Neutrophil (primary cell): ENCODE data around the gene EGR2.

Source experiments
- H3K27ac ChIP-seq: fragments of 200-600 bp; sonication (generic); 2 replicates; pipeline ENCODE4 v1.5.1; 2016; ENCODE audit warnings: mild to moderate bottlenecking, moderate library complexity
- H3K27me3 ChIP-seq: fragments of 200-600 bp; sonication (generic); 2 replicates; pipeline ENCODE4 v1.6.0; 2016; ENCODE audit warnings: mild to moderate bottlenecking
- H3K36me3 ChIP-seq: fragments of 200-600 bp; sonication (generic); 2 replicates; pipeline ENCODE4 v1.5.1; 2017
- H3K4me1 ChIP-seq, 2 experiments: fragments of 200-600 bp in 1 of 2; sonication (generic) in 1 of 2; 1 replicate in 1 of 2; 2 replicates in 1 of 2; pipeline versions ENCODE4 v1.5.1 to v1.6.1; 2013 to 2016; ENCODE audit warnings: low read depth in 1 of 2, low read length in 1 of 2, mild to moderate bottlenecking in 1 of 2, moderate library complexity in 1 of 2; ENCODE audit not compliant: control insufficient read depth in 1 of 2, insufficient read depth in 1 of 2
- H3K4me3 ChIP-seq, 2 experiments: fragments of 200-600 bp in 1 of 2; sonication (generic) in 1 of 2; 1 replicate in 1 of 2; 2 replicates in 1 of 2; pipeline ENCODE4 v1.5.1; 2013 to 2016; ENCODE audit warnings: low read depth in 1 of 2, low read length in 1 of 2, mild to moderate bottlenecking in 1 of 2, moderate library complexity in 1 of 2
- H3K9me3 ChIP-seq: fragments of 200-600 bp; sonication (generic); 2 replicates; pipeline ENCODE4 v1.5.1; 2016
- TF ChIP-seq, protein P1 (sequence below): fragments of 200-600 bp; sonication (generic); IDR thresholded peaks from 2 replicates; pipeline ENCODE4 v1.5.1; 2016; ENCODE audit warnings: antibody characterized with exemption

EGR2 gene

DNA sequence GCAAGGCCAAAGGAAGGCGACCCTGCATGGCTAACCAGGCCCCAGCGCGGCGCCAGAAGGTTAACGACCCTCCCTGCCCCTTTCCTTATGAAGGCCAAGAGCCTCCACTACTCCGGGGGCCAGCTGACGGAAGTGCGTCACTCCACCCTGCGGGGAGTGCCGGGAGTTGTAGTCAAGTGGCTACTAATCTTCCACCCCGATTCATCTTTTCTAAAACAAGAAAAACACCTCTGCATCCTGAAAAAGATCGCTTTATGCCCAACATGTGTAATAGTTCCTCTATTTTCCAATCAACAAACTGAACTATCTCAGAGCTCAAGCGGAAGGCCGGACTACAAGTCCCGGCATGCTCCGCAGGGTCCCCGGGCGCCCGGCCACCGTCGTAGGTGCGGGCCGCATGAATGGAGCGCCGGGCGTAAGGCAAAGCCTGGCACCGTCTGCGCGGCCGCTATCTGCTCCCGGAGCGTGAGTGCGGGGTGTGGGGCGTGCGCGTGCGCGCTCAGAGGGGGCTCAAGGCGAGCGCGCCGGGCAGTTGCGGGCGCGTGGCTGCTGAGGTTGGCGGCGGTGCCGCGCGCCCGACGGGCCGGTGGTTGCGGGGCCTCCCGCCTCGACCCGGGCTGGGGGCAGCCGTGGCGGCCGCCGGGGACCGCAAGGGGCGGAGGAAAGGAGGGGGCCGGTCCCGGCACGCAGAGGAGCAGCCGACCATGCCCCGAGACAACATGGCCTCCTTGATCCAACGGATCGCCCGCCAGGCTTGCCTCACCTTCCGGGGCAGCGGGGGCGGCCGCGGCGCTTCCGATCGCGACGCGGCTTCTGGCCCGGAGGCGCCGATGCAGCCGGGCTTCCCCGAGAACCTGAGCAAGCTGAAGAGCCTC, 11.6 kb downstream of the EGR2 start, which contains the start of gene ADO:
TSS of gene ADO (plus strand) at position 365 of the 875 bp plus-strand sequence. CDS start at position 705, 340 bp downstream.
- peaks cover 17 to 20% of the 10 kb centered on the region in 2 experiments for H3K4me1 ChIP-seq
- peaks cover 28% of the 10 kb centered on the region for H3K27me3 ChIP-seq
- peak within 1 kb of the TSS; percentile 88 to 95 for H3K4me3 ChIP-seq
- no peaks in the 10 kb centered on the region for H3K9me3 ChIP-seq
- H3K27ac ChIP-seq: peak within 1 kb of the TSS; percentile 86
- TF ChIP-seq, protein P1, sequence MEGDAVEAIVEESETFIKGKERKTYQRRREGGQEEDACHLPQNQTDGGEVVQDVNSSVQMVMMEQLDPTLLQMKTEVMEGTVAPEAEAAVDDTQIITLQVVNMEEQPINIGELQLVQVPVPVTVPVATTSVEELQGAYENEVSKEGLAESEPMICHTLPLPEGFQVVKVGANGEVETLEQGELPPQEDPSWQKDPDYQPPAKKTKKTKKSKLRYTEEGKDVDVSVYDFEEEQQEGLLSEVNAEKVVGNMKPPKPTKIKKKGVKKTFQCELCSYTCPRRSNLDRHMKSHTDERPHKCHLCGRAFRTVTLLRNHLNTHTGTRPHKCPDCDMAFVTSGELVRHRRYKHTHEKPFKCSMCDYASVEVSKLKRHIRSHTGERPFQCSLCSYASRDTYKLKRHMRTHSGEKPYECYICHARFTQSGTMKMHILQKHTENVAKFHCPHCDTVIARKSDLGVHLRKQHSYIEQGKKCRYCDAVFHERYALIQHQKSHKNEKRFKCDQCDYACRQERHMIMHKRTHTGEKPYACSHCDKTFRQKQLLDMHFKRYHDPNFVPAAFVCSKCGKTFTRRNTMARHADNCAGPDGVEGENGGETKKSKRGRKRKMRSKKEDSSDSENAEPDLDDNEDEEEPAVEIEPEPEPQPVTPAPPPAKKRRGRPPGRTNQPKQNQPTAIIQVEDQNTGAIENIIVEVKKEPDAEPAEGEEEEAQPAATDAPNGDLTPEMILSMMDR: no peak
- H3K36me3 ChIP-seq: peaks cover 8% of the 10 kb centered on the region

DNA sequence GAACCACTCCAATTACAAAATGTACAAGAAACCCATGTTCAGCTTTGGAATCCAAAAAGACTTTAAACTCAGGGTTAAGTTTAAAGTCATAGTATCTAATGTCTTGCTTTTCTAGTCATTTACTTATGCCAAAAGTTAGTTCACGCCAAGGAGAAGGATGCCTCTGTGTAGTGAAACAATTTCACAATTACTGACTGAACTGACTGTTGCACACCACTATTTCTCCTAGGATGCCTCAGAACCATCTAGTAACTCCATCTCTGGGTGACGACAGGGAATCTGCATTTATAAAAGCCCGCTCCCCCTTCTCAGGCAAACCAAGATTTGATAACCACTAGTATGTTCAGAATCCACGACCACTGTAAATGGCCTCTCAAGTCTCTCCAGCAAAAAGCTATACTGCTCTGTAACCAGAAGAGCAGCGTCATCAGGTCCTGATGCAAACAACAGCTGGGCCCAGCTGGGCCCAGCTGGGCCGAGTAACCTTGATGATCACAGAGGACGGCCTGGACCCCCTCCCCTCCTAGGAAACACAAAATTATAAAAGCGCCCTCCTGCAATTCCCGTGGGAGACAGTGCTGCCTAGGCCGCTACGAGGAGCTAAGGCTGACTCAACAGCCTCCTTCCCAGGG, 12.3 kb downstream of the EGR2 start:
- peaks cover 17 to 20% of the 10 kb centered on the region in 2 experiments for H3K4me1 ChIP-seq
- no peaks in the 10 kb centered on the region for H3K9me3 ChIP-seq
- H3K36me3 ChIP-seq: peaks cover 6% of the 10 kb centered on the region
- H3K4me3 ChIP-seq: peak overlapping the region; percentile 88 to 95
- peaks cover 36% of the 10 kb centered on the region for H3K27me3 ChIP-seq
- TF ChIP-seq, protein P1: no peak
- H3K27ac ChIP-seq: peak overlapping the region; percentile 86

DNA sequence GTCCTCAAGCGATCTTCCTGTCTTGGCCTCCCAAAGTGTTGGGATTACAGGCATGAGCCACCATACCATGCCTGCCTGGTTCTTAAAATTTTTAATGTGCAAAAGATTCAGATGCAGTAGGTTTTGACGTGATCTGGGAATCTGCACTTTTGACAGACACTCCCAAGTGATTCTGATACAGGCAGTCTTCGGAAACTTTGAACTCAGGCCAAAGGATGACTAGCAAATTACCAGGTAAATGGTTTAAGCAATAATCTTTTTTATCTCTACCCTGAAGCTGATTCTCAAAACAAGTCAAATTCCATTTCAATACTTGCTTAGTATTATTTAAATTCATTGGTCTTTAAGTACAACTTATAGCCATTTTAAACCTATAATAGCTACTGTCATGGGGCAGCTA, 14.3 kb downstream of the EGR2 start:
- Histone ChIP-seq H3K36me3 (no peaks in the 10 kb centered on the region), H3K27me3 (peaks cover 55% of the 10 kb centered on the region), H3K4me3 (no peak overlapping the region), H3K9me3 (no peaks in the 10 kb centered on the region), H3K27ac (no peak overlapping the region), H3K4me1 (peaks cover 17 to 20% of the 10 kb centered on the region in 2 experiments)
- TF ChIP-seq, protein P1: no peak

DNA sequence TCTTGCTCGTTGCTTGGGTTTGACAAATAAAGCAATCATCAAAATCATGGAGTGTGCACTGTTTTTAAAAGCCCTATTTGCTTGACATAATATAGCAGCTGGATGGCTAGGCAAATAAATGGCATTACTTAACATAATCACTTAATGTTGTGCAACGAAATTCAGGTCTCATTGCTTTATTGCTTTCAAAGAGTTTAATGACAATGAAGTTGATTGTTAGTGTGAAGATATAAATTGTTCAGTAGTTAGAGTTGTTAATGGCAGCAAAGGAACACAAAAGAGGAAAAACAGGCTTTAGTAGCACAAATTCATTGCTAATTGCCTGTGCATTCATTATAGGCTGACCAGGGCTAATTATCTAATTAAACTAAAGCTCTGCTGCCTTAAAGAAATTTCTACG, 19.3 kb downstream of the EGR2 start:
- no peaks in the 10 kb centered on the region for H3K36me3 ChIP-seq
- TF ChIP-seq, protein P1: no peak
- H3K9me3 ChIP-seq: no peaks in the 10 kb centered on the region
- no peak overlapping the region for H3K27ac ChIP-seq
- H3K27me3 ChIP-seq: peaks cover 88% of the 10 kb centered on the region
- H3K4me3 ChIP-seq: no peak overlapping the region
- no peaks in the 10 kb centered on the region for H3K4me1 ChIP-seq

DNA sequence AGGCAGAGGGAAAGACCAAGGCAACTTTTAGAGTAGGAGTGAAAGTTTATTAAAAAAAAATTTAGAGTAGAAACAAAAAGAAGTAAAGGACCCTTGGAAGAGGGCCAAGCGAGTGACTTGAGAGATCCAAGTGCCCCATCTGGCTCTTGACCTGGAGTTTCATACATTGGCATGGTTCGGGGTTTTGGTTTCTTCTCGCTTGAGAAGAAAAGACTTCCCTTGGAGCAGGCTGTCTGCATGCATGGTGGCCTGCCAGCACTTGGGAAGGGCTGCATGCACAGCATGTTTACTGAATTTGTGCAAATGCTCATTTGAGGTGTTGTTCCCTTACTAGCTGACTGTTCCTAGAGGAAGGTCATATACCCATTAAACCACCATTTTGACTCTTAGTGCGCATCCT, 20.4 kb downstream of the EGR2 start:
- no peaks in the 10 kb centered on the region for H3K9me3 ChIP-seq
- TF ChIP-seq, protein P1: no peak
- no peak overlapping the region for H3K4me3 ChIP-seq
- H3K36me3 ChIP-seq: no peaks in the 10 kb centered on the region
- no peak overlapping the region for H3K27ac ChIP-seq
- H3K27me3 ChIP-seq: peaks cover 77% of the 10 kb centered on the region
- no peaks in the 10 kb centered on the region for H3K4me1 ChIP-seq
